HG03469 (cell line): ENCODE results near the gene KLRF2.

Source experiments
- ATAC-seq: cut with Tn5 transposase; IDR thresholded peaks from one replicate; pipeline ENCODE4 v1.9.1; 2021; ENCODE audit warnings: mild to moderate bottlenecking, moderate library complexity, moderate number of reproducible peaks; ENCODE audit not compliant: unreplicated experiment

KLRF2 gene

DNA sequence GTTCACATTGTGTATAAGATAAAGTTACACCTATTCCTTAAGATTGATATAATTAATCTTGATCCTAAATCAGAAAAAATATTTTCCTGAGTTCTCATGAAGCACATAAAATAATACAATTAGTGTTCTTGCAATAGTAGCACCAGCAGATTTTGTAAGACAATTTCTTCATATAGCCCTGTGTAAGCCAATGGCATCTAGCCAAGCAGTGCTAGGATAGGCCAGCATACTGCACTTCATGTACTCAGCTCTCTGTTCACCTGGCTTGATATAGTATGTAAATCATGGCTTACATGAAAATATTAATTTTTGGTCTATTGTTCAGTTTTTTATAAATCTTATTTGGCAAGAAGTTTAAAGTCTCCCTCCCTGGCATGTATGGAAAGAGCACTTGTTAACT, 1.9 kb downstream of the KLRF2 start:
- ATAC-seq: no peak

DNA sequence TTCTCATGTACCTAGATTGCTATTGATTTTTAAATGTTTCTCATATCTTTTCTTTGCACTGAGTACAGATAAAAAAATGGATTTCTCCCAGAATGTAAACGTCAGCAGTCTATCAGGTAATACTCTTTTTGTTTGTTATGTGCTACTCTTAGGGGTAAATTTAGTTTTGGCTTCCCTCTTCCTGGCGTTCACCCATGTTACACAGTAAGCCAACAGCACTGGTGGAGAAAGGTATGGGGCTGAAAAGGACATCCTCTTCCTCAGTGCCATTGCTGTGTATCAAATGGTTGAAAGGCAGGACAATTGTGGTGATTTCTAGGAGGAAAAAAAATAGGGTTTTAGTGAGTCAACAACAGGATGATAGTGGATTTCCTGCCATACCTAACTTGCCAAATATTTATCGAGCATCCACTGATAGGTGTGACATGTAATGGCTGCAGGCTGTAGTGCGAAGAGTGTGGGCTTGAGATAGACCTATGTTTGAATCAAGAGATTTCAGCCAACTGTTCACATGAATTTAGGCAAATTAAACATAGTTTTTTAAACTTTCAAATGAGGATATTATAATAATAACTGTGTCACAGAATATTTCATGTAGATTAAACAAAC, 7.5 kb downstream of the KLRF2 start:
- no peak for ATAC-seq

DNA sequence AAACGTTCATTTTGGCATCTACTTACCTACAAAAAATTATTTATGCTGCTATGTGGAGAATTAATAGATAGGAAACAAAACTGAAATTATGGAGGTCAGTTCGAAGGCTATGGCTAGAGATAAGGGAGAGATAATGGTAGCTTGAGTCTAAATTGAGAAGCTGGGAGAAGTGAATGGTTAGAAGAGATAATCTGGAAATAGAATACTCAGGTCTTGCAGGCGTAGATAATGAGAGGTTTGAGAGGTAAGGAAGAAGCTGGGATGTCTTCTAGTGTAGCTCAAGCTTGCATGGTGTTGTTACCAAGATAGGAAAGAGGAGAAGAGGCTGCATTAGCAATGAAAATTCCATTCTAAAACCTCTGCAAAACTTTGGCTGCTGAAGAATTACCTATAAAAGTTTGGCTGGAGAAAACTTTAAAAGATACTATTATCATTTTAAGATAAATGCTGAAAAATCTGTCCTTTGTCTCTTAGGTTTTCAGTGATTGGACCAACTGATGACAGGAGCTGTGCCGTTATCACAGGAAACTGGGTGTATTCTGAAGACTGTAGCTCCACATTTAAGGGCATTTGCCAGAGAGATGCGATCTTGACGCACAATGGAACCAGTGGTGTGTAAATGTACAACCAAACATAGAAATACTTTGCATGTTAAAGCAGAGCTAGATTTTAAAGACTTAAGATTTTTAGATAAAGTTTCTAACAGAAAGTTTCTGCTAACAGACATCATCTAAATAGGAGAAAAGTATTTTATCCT, 14.1 kb downstream of the KLRF2 start:
- no peak for ATAC-seq

DNA sequence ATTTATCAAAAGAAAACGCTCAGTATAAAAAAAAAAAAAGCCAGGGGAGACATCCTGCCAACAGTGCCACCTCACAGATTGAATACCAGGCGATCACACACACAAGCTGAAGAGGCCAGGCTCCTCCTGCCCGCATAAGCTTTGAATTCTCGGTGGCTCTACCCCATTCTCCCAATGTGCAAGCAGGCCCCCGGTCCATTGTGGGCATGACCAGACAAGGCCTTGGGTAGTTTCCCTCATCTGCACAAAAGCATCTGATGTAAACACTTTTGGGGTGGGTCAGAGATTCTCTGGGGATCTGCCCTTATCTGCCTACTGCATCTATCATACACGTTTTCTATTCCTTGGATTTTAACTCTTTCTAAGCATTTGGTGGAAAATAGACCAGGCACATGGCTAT, 16.2 kb downstream of the KLRF2 start:
- ATAC-seq: no peak

DNA sequence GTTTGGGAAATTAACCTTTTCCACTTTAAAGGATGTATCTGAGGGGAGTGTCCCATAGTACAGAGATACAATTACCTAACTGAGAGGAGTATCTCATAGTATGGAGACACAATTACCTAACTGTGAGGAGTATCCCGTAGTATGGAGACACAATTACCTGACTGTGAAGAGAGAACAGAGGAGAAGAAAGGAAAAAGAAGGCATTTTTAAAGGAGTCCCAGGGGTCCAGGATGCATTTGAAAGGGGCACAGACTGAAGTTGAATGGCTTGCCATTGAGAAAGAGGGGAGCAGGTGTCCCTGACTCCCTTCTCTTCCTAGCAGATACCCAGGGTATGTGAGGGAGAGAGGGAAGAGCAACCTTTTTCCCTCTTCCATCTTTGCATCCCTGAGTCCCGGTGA, 17.9 kb downstream of the KLRF2 start:
- no peak for ATAC-seq

DNA sequence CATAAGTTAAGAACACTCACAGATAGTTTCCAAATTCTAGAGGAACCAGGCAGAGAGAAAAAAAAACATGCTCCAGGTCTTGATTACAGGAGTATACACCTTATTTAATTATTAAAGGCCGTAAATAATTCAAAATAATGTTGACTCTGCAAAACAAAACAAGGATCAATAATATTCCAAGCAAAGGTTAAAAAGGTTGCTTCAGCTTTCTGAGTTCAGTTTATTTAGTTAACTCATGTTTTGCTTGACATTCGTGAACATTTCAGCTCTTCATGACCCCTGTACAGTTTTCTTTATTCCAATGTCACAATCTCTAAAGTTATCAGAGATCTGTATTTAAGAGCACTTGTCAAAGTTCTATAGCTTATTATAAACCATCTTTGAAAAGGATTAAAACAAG, 19.6 kb downstream of the KLRF2 start:
- no peak for ATAC-seq

DNA sequence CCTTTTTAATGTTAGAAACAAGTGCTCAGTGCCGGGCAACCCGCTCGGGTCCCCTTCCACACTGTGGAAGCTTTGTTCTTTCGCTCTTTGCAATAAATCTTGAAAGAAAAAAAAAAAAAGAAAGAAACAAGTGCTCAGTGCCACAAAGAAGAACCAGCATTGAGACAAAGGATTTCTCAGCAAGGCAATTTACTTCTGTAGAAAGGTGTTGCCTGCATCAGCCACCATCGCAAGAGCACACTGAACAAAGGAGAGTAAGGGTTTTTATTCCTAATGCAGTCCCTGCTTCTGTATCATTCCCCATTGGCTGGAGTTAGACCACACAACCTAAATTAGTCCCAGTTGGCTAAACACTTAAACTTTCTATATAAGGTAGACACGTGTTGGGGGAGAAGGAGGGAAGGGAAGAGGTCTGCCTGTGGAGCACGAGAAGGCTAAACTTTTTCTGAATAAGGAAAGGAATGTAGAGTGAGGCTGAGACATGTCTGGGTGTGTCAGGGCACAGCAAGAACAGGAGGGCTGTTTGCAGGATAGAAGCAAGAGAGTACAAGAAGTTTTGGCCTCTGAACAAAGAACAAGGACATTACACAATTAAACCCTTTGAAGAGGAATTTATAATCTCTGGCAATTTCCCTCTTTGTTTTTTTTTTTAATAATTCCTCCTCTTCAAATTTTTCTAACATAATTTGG, 21.4 kb downstream of the KLRF2 start:
- ATAC-seq: no peak

DNA sequence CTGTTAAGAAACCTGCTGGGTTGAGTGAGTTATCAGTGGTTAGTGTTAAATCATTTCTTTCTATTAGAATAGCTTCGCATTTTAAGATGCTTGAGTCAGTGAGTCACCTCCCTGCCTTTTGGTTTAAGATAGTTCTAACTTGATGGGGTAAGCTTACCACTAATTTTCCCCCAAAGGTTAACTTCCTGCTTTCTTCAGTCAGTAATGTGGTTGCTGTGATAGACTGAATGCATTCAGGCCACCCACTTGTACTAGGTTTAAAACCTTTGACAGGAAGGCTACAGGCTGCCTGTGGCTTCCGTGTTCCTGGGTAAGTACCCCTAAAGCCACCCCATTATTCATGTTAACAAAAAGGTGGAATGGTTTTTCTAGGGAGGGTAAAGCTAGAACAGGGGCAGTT, 25.6 kb downstream of the KLRF2 start:
- no peak for ATAC-seq

DNA sequence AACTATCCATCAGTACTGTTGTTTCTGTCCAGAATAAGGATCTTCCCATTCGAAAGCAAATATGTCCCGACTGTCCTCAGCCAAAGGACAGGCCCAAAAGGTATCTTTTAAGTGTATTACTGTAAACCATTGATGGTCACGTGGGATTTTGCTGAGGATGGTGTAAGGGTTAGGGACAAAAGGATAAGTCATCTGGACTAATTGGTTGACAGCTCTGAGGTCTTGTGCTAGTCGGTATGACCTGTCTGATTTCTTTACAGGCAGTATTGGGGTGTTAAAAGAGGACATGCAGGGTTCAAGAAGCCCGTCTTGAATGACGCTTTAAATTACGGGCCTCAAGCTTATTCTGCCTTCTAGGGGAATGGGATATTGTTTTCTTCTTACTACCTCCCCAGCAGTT, 26.5 kb downstream of the KLRF2 start:
- no peak for ATAC-seq

DNA sequence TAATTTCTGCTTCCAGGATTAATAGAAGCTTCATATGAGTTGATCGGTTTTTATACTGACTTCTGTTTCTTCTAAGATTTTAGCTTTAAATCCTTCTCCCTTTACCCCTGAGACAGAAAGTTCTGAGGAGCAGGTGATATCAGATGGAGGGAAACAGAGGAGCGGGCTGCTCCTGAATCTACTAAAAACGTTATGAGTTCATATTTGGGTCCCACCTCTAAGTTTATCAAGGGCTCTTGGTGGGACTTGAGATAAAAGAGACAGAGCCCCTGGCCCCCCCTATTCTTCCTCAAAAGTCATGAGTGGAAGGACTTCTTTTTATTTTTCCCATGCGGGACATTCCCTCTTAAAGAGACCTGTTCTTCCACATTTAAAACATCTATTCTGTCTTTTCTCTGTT, 27.1 kb downstream of the KLRF2 start:
- no peak for ATAC-seq

DNA sequence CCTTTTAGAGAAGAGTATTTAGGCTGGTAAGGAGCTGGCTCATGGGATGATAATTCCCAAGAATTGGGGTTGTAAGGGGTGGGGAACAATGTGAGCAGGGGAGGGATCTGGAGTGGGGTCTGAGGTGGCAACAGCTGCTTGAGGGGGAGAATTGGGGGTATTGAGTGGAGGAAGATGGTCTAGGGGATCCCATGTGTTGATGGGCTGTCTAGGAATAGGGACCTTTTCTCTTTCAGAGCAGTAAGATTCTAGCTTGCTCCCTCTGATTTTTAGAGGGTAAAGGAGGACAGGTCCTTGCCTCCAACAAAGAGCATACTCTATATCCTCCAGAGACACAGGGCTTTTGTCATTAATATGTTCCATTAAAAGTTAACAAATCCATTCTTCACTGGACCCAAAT, 28.4 kb downstream of the KLRF2 start:
- no peak for ATAC-seq

DNA sequence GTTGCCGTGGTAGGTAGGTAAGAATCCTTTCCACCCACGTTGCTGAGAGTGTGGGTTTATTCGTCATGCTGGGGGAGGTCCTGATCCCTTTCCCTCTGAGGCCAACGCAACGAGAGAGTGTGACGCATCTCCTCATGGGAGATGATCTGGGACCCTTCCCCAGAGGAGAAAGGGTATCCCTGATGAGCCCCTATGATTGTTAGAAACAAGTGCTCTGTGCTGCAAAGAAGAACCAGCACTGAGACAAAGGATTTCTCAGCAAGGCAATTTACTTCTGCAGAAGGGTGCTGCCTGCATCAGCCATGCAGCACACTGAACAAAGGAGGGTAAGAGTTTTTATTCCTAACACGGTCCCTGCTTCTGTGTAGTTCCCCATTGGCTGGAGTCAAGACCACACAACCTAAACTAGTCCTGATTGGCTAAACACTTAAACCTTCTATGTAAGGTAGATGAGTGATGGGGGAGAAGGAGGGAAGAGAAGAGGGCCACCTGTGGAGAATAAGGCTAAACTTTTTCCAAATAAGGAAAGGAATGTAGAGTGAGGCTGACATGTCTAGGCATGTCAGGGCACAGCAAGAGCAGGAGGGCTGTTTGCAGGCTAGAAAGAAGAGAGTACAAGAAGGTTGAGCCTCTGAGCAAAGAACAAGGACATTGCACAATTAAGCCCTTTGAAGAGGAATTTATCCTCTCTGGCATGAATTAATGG, 29.6 kb downstream of the KLRF2 start:
- ATAC-seq: no peak

DNA sequence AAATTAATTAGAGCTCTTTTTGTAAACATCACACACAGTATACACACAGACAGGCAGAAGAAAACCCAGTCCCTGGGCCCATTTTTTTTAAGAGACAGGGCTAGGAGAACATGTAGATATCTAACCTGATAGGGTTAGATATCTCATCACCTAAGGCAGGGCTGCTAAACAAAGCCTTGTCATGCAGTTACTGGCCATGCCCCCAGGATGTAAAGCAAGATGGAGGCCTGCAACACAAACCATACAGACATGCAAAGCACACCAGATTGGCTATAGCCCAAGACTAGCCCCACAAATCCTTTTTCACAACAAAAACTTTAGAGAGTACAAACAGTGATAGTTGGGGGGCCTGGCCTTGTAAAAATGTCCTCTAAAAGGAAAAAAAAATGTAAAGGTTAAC, 30.4 kb downstream of the KLRF2 start:
- no peak for ATAC-seq

DNA sequence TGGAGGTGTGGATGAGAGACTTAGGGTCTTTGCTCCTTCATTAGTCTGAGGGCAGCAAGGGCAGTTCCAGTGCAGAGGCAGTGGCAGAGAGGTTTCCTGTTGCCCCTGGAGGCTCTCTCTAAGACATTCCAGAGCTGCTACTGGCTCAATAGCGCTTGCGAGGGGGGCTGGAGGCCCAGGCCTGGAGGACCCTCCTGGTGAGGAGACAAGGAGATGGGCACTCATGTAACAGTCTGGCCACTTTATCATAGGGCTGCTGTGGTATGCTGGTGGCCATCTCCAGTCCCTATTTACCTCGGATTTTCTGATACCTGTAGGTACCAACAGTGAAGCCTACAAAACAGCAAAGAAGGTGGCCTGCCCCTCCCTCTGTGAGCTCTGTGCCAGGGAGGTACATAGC, 38.2 kb downstream of the KLRF2 start:
- ATAC-seq: no peak

DNA sequence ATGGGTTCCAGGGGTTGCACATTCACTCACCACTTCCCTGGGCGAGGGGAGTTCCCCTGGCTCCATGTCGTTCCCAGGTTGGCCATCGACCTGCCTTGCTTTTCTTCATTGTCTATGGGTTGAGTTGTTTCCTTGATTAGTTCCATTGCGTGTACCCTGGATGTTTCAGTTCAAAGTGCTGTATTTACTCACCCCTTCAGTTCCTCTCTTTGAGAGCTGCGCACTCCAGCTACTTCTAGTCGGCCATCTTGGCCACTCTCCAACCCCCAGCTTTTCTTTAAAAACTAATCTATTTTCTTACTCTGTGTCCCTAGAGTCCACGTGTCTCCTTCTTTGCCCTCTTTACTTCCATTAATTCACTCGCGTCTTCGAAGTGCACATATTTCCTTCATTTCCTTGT, 39.2 kb downstream of the KLRF2 start:
- ATAC-seq: no peak

DNA sequence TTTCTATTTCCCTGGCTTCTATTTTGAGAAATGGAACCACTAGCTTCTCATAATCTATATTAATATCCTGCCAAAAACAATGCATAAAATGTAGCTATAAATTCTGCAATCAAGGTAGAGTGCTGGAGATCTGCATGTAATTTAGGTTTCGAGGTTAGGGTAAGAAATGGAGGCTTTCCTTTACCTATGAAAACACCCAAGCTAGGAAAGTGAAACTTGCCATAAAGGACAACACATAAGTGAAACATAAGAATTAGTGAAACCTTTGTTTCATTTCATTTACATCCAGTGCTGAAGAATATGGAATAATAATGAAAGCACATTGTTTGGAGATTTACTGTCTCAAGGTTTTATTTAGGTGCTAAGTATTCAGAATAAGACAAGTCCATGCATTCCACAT, 41.1 kb downstream of the KLRF2 start:
- no peak for ATAC-seq

DNA sequence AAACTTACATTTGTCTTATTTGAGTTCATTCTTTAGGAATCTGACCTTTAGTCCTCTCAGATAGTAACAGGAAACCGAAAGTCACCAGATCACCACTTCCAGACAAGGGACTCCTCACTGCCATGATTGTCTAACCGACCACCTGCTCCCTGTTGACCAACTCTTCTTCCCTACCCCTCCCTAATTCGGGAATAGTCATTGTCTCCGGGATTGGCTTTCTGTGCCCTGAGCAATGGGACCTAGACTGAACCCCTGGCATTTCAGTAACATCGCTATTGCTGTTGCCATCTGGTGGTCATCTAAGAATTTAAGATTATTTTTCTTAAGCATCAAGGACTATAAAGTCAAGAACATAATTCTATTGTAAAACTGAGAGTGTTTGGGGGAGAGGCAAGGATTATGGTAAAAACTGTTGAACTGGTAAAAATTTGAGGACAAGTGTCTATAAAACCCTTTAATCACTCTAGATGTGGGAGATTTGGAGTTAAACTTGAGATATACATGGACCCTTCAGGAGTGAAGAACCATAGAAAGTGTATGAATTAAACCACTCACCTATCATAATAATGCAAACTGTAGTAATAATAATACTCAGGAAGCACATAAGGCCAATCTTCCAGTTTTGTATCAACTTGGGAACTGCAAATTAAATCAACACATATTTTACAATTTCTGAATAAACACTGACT, 44.6 kb downstream of the KLRF2 start:
- no peak for ATAC-seq

DNA sequence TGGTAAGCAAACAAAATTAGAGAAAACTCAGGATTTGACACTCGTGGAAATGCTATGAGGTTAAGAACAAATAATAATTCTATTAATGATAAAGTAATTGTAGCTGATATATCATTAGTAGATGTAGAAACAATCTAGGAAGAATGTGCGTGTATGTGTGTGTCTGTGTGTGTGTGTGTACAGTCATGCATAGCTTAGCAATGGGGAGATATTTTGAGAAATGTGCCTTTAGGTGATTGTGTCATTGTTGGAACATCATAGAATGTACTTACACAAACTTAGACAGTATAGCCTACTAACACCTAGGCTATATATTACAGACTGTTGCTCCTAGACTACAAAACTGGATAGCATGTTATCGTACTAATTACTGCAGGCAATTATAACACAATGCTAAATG, 45.6 kb downstream of the KLRF2 start:
- no peak for ATAC-seq

DNA sequence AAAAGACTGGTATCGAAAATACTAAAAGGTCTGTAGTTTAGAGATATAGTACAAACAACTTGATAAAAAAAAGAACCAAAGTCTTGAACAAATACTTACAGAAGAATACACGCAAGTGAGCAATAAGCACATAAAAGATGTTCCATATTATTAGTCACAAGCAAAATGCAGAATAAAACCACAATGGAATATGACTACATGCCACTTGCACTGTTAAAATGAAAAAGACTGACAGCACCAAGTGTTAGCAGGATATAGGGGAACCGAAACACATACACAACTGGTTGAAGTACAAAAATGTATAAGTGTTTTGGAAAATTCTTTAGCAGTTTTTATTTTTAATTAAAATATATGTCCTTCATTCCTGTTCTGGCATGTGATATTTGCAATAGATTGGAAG, 47.3 kb downstream of the KLRF2 start:
- no peak for ATAC-seq

DNA sequence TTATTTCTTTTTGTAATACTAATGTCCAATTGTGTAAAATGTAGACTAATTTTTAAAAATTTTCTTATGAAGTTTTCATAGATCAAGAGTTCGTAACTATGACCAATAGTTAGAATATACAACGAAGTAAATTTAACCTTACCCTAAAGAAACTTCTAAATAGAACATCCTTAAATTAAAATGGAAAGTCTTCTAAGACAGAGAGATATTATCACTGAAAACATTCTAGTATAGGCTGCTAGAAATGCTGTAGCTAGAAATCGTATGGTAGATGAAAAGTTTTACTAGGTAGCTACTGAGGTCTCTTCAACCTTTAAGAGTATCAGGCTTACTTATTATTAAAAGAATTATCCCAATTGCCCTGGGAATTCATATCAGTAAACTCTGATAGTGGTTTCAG, 50.0 kb downstream of the KLRF2 start:
- no peak for ATAC-seq

DNA sequence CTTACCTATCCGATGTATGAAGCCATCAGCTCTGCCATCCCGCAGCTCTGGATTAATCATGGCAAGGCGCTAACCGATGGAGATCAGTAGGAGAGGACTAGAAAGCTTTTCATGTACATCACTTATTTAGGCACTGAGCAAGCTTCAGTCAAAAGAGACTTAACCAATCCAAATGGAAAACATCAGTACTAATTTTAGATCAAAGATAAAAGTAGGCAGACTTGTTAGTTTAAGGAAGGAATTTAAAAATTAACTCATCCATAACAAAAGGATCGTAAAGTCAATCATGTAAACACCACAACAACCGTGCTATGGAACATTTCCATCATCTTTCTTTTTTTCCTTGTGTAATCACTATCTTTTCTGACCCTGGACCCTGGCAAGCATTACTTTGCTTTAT, 51.0 kb downstream of the KLRF2 start, which contains the start of gene CLEC2A:
TSS of gene CLEC2A (minus strand) at position 101 of the 400 bp plus-strand sequence. CDS start at position 60, 41 bp downstream.
- no peak for ATAC-seq
